HCT116 (cell line): ENCODE measurements around the gene CCDC120. TPM values are rescaled to one million over a fixed set of nuclear protein-coding genes. Genes with fewer than 3 reads are reported as not detected.

Experiments used
- ATAC-seq: fragments of 200-7000 bp; cut with Tn5 transposase; 2 replicates; pipeline ENCODE4 v1.9.1; 2020; ENCODE audit warnings: mild to moderate bottlenecking, moderate library complexity
- BruUV-seq: library from RNA; stranded (reverse); fragments of 400-500 nt; replicated peaks from 2 replicates; lab custom pipeline; 2021; lab: Mats Ljungman, UMichigan
- CTCF ChIA-PET: fragments of 300-600 bp; sonication (Branson Sonifier 250); formaldehyde crosslinking; loops from one replicate; lab custom pipeline; 2021; ENCODE audit warnings: antibody characterized with exemption; lab: Charles Lee
- POLR2A ChIA-PET: fragments of 300-600, 350-600 bp; sonication (Branson Sonifier 250); formaldehyde crosslinking; loops from one replicate; lab custom pipeline; 2021; ENCODE audit warnings: antibody characterized with exemption; lab: Charles Lee
- RAD21 ChIA-PET, 2 experiments: fragments of 300-600 bp; sonication (Branson Sonifier 250); formaldehyde crosslinking; loops; one replicate each; lab custom pipeline; 2023; ENCODE audit warnings: low total read pairs in 2 of 2; ENCODE audit not compliant: uncharacterized antibody in 2 of 2, unreplicated experiment in 2 of 2, low non-redundant PET in 1 of 2; lab: Charles Lee
- DNase-seq: peaks from one replicate; pipeline ENCODE4 v3.0.0-alpha.2; 2010; ENCODE audit warnings: low read depth, low spot score
- H2AFZ ChIP-seq: fragments of 200-600 bp; shearing (Covaris generic), sonication (generic); 2 replicates; pipeline ENCODE4 v1.6.1; 2017; ENCODE audit warnings: low read depth, mixed run types, mixed read lengths, antibody characterized with exemption, low read length; ENCODE audit not compliant: poor library complexity, severe bottlenecking
- H3K27ac ChIP-seq: 2 replicates; pipeline ENCODE4 v1.5.1; 2012; ENCODE audit warnings: low read depth, low read length
- H3K27me3 ChIP-seq: fragments of 200-600 bp; sonication (generic); 2 replicates; pipeline ENCODE4 v1.6.1; 2016; ENCODE audit warnings: mixed run types, low read length, mixed read lengths; ENCODE audit not compliant: insufficient read depth
- H3K36me3 ChIP-seq, 2 experiments: fragments of 200-500 bp in 1 of 2; fragments of 200-600 bp in 1 of 2; sonication (Bioruptor generic) in 1 of 2; sonication (generic) in 1 of 2; 2 replicates each; pipeline versions ENCODE4 v1.5.1 to v1.6.1; 2014 to 2016; ENCODE audit warnings: low read length in 2 of 2, inconsistent platforms in 1 of 2, mixed read lengths in 1 of 2, mixed run types in 1 of 2; ENCODE audit not compliant: insufficient read depth in 2 of 2, control insufficient read depth in 1 of 2
- H3K4me1 ChIP-seq, 2 experiments: fragments of 200-600 bp in 1 of 2; sonication (generic) in 1 of 2; 2 replicates each; pipeline versions ENCODE4 v1.5.1 to v1.6.1; 2012 to 2017; ENCODE audit warnings: low read length in 2 of 2, inconsistent platforms in 1 of 2, mild to moderate bottlenecking in 1 of 2, mixed read lengths in 1 of 2, mixed run types in 1 of 2, moderate library complexity in 1 of 2; ENCODE audit not compliant: insufficient read depth in 2 of 2, control insufficient read depth in 1 of 2
- H3K4me2 ChIP-seq: fragments of 200-600 bp; sonication (generic); 2 replicates; pipeline ENCODE4 v1.6.1; 2017; ENCODE audit warnings: mixed run types, low read length, mixed read lengths
- H3K4me3 ChIP-seq, 2 experiments: fragments of 200-600 bp in 1 of 2; sonication (generic) in 1 of 2; replicated peaks in 1 of 2; 2 replicates each; pipeline ENCODE4 v1.5.1; 2011 to 2016; ENCODE audit warnings: low read length in 2 of 2, control low read depth in 1 of 2, low read depth in 1 of 2, mild to moderate bottlenecking in 1 of 2, mixed read lengths in 1 of 2, mixed run types in 1 of 2
- H3K79me2 ChIP-seq: fragments of 200-600 bp; sonication (generic); 2 replicates; pipeline ENCODE4 v1.6.1; 2017; ENCODE audit warnings: mild to moderate bottlenecking, mixed run types, low read length, moderate library complexity, mixed read lengths; ENCODE audit not compliant: insufficient read depth
- H3K9ac ChIP-seq: fragments of 200-600 bp; sonication (generic); 2 replicates; pipeline ENCODE4 v1.6.1; 2016; ENCODE audit warnings: low read length, mixed read lengths
- H3K9me2 ChIP-seq: fragments of 200-600 bp; sonication (generic), shearing (Covaris generic); 2 replicates; pipeline ENCODE4 v1.6.1; 2017; ENCODE audit warnings: mixed run types, mild to moderate bottlenecking, moderate library complexity; ENCODE audit not compliant: insufficient read depth
- H3K9me3 ChIP-seq, 2 experiments: fragments of 200-500 bp in 1 of 2; fragments of 200-600 bp in 1 of 2; sonication (Bioruptor generic) in 1 of 2; sonication (generic) in 1 of 2; 2 replicates each; pipeline ENCODE4 v1.6.1; 2014 to 2017; ENCODE audit warnings: low read length in 2 of 2, mixed read lengths in 2 of 2, inconsistent platforms in 1 of 2, low read depth in 1 of 2, mild to moderate bottlenecking in 1 of 2, mixed run types in 1 of 2, moderate library complexity in 1 of 2; ENCODE audit not compliant: control insufficient read depth in 1 of 2, insufficient read depth in 1 of 2
- H4K20me1 ChIP-seq: fragments of 200-600 bp; sonication (generic), shearing (Covaris generic); 2 replicates; pipeline ENCODE4 v1.6.1; 2017; ENCODE audit warnings: mixed run types, mild to moderate bottlenecking, moderate library complexity; ENCODE audit not compliant: insufficient read depth
- CEBPB ChIP-seq: IDR thresholded peaks from 2 replicates; pipeline ENCODE4 v1.6.1; 2012; ENCODE audit warnings: low read depth
- CTCF ChIP-seq, 3 experiments: fragments of 200-600 bp in 1 of 3; sonication (generic) in 1 of 3; IDR thresholded peaks in 2 of 3; conservative IDR thresholded peaks in 1 of 3; 2 replicates each; pipeline ENCODE4 v1.5.1; 2012 to 2017; ENCODE audit warnings: low read depth in 2 of 3, low read length in 2 of 3, antibody characterized with exemption in 1 of 3, borderline replicate concordance in 1 of 3, control low read depth in 1 of 3, mild to moderate bottlenecking in 1 of 3, mixed read lengths in 1 of 3, mixed run types in 1 of 3, moderate library complexity in 1 of 3; ENCODE audit not compliant: insufficient read depth in 1 of 3
- EGR1 ChIP-seq: IDR thresholded peaks from 2 replicates; pipeline ENCODE4 v1.6.1; 2012; ENCODE audit warnings: low read depth
- ELF1 ChIP-seq: IDR thresholded peaks from 2 replicates; pipeline ENCODE4 v1.6.1; 2012; ENCODE audit warnings: low read depth, borderline replicate concordance
- EZH2 ChIP-seq: fragments of 200-600 bp; sonication (generic); IDR thresholded peaks from 2 replicates; pipeline ENCODE4 v1.6.1; 2017; ENCODE audit warnings: antibody characterized with exemption, mixed run types
- FOSL1 ChIP-seq: IDR thresholded peaks from 2 replicates; pipeline ENCODE4 v1.6.1; 2012; ENCODE audit warnings: low read depth
- JUND ChIP-seq: IDR thresholded peaks from 2 replicates; pipeline ENCODE4 v1.6.1; 2012
- MAX ChIP-seq: IDR thresholded peaks from 2 replicates; pipeline ENCODE4 v1.6.1; 2012
- POLR2A ChIP-seq: IDR thresholded peaks from 2 replicates; pipeline ENCODE4 v1.7.0; 2011; ENCODE audit warnings: borderline replicate concordance; ENCODE audit not compliant: insufficient read depth, insufficient read length; ENCODE audit errors: extremely low read depth
- POLR2AphosphoS5 ChIP-seq: IDR thresholded peaks from 2 replicates; pipeline ENCODE4 v1.6.1; 2011; ENCODE audit warnings: mild to moderate bottlenecking, low read depth, low read length, moderate library complexity
- RAD21 ChIP-seq: IDR thresholded peaks from 2 replicates; pipeline ENCODE4 v1.6.1; 2012; ENCODE audit warnings: low read depth, mild to moderate bottlenecking
- REST ChIP-seq: IDR thresholded peaks from 2 replicates; pipeline ENCODE4 v1.6.1; 2012; ENCODE audit warnings: low read depth
- SIN3A ChIP-seq: IDR thresholded peaks from 2 replicates; pipeline ENCODE4 v1.6.1; 2012; ENCODE audit warnings: low read depth
- SP1 ChIP-seq: IDR thresholded peaks from 2 replicates; pipeline ENCODE4 v1.6.1; 2012; ENCODE audit warnings: low read depth
- SRF ChIP-seq: IDR thresholded peaks from 2 replicates; pipeline ENCODE4 v1.6.1; 2012; ENCODE audit warnings: low read depth
- TCF7L2 ChIP-seq: IDR thresholded peaks from 2 replicates; pipeline ENCODE4 v1.7.0; 2011; ENCODE audit warnings: borderline replicate concordance, inconsistent platforms; ENCODE audit not compliant: insufficient read depth, insufficient read length; ENCODE audit errors: extremely low read depth
- ZNF274 ChIP-seq: fragments of 200-500 bp; sonication (Bioruptor generic); IDR thresholded peaks from 2 replicates; pipeline ENCODE4 v1.6.1; 2014; ENCODE audit warnings: mild to moderate bottlenecking, low read depth, low read length, inconsistent platforms
- intact Hi-C: fragments of 100-400 bp; cut with micrococcal nuclease; formaldehyde crosslinking; loops from 2 replicates; pipeline ENCODE4 v1.10.0; 2022
- total RNA-seq: library from RNA; stranded (reverse); gene quantifications from one replicate; pipeline ENCODE4 v1.2.1, GENCODE V29; 2021; ENCODE audit not compliant: unreplicated experiment

Gene CCDC120
- total RNA-seq, 1 experiment from 2014 or later: 13.5 TPM

GRCh38 chrX:49110417-49110816, 51.6 kb downstream of the CCDC120 start:
- Histone ChIP-seq H3K27ac (no peak overlapping the region), H3K4me3 (no peak overlapping the region), H3K4me2 (no peak overlapping the region), H4K20me1 (no peaks in the 10 kb centered on the region), H2AFZ (no peak overlapping the region), H3K4me1 (no peaks in the 10 kb centered on the region), H3K9me3 (no peaks in the 10 kb centered on the region), H3K9ac (no peak overlapping the region), H3K36me3 (peaks cover 0 to 2% of the 10 kb centered on the region in 2 experiments; a peak in 2 of 4 replicates), H3K27me3 (no peaks in the 10 kb centered on the region), H3K79me2 (no peaks in the 10 kb centered on the region), H3K9me2 (no peaks in the 10 kb centered on the region)
- intact Hi-C loops: no loop called here
- no TSS peak for BruUV-seq
- ATAC-seq: no peak
- DNase-seq: no peak
- TF ChIP-seq FOSL1: no peak
- no peak for TF ChIP-seq EZH2
- TF ChIP-seq EGR1: no peak
- no peak for TF ChIP-seq TCF7L2
- TF ChIP-seq ELF1: no peak
- TF ChIP-seq MAX: no peak
- TF ChIP-seq POLR2A: no peak
- no peak for TF ChIP-seq REST
- TF ChIP-seq POLR2AphosphoS5: no peak
- no peak for TF ChIP-seq ZNF274
- no peak for TF ChIP-seq CTCF (IDR thresholded peaks at IDR 0.05 in 2 of 3, conservative IDR thresholded peaks at IDR 0.05 in 1 of 3; ENCODE audit: borderline replicate concordance in 1 of 3, insufficient read depth in 1 of 3, low read depth in 2 of 3, low read length in 2 of 3)
- no peak for TF ChIP-seq CEBPB
- TF ChIP-seq SP1: no peak
- TF ChIP-seq SRF: no peak
- TF ChIP-seq SIN3A: no peak
- TF ChIP-seq RAD21: no peak
- no peak for TF ChIP-seq JUND
- CTCF ChIA-PET: no interaction called here
- RAD21 ChIA-PET: no interaction called here
- POLR2A ChIA-PET: no interaction called here
